ENCODE measurements around the gene DLL4.

- TF ChIP-seq CTCF (IDR thresholded peaks at IDR 0.05) = no peak
- no peak for TF ChIP-seq POLR2A (IDR thresholded peaks at IDR 0.05)
- no peak for TF ChIP-seq EP300 (IDR thresholded peaks at IDR 0.05)
These were observed 26.9 kb downstream of the DLL4 start for GRCh38 chr15:40955930-40956540.
